HepG2 (cell line): Measurements from ENCODE around the gene BFSP1. TPM values are rescaled to one million over a fixed set of nuclear protein-coding genes. Genes with fewer than 3 reads are reported as not detected.

Experiments
- FOXP1 ChIP-seq, 2 experiments: fragments of 450-650 bp in 1 of 2; IDR thresholded peaks; 2 replicates each; pipeline ENCODE4 v1.6.1; 2017 to 2018; ENCODE audit warnings: antibody characterized with exemption in 1 of 2
- HMGXB3 ChIP-seq: sonication (generic); formaldehyde crosslinking; IDR thresholded peaks from 2 replicates; pipeline ENCODE4 v1.4.0; 2020; ENCODE audit warnings: missing genetic modification reagents, borderline replicate concordance
- HNF1A ChIP-seq, 2 experiments: sonication (generic) in 1 of 2; formaldehyde crosslinking in 1 of 2; IDR thresholded peaks; 2 replicates each; pipeline versions ENCODE4 v1.4.0 to v1.6.1; 2016 to 2020; ENCODE audit warnings: borderline replicate concordance in 1 of 2, low read depth in 1 of 2, mild to moderate bottlenecking in 1 of 2, missing genetic modification reagents in 1 of 2
- PBX2 ChIP-seq: IDR thresholded peaks from 2 replicates; pipeline ENCODE4 v1.6.1; 2016; ENCODE audit warnings: control low read depth
- polyA plus RNA-seq, 8 experiments: library from polyadenylated mRNA; depleted of rRNA in 3 of 8; stranded (reverse) in 7 of 8; unstranded in 1 of 8; fragments of >200 nt; fragmentation: Illumina TruSeq in 4 of 8; extraction: Trizol in 4 of 8; gene quantifications; 2 replicates each; pipeline versions ENCODE4 v1.2.1 to v1.2.3, GENCODE V29; 2011 to 2016; ENCODE audit warnings: low read depth in 4 of 8, missing spikeins in 1 of 8, mixed read lengths in 1 of 8; ENCODE audit not compliant: insufficient read depth in 1 of 8
- total RNA-seq, 5 experiments: library from RNA; depleted of rRNA; stranded (reverse); fragments of >200 nt; fragmentation: Illumina TruSeq; extraction: Trizol; gene quantifications; 2 replicates each; pipeline ENCODE4 v1.2.3, GENCODE V29; 2016; ENCODE audit warnings: low read depth in 1 of 5

BFSP1 gene
- total and polyA plus RNA-seq, 2 of the 13 experiments (the other 11 are each of a cell fraction or from before 2014, with no cell fraction given), result 0.22 to 0.26 TPM

- TF ChIP-seq HMGXB3 (CRISPR knock-in tag), result no peak
- no peak for TF ChIP-seq PBX2 (CRISPR knock-in tag)
- TF ChIP-seq HNF1A (IDR thresholded peaks at IDR 0.05; ENCODE audit: low read depth), result peak; percentile 70; the same call in 1 of the 2 replicates
- TF ChIP-seq HNF1A (CRISPR knock-in tag; IDR thresholded peaks at IDR 0.05; ENCODE audit: borderline replicate concordance), result peak; percentile 84; the same call in 1 of the 2 replicates
- TF ChIP-seq FOXP1 (IDR thresholded peaks at IDR 0.05), result no peak
- TF ChIP-seq FOXP1 (CRISPR knock-in tag; IDR thresholded peaks at IDR 0.05), result peak; percentile 61; the same call in 1 of the 2 replicates
These were observed 87.1 kb downstream of the BFSP1 start (continued) for GRCh38 chr20:17444091-17444490.

Other genes starting within 250 kb of the BFSP1 start
- 106 and 164 TPM in 2 replicates for gene DSTN, start 38.7 kb upstream of the BFSP1 start, total RNA-seq (2016; rRNA removed; fragmentation: Illumina TruSeq; extraction: Trizol)
- 21.8 and 27.6 TPM in 2 replicates for gene DSTN, start 38.7 kb upstream of the BFSP1 start, polyA plus RNA-seq (2011; rRNA removed)
- 97.1 and 222 TPM in 2 replicates for gene RRBP1, start 150.9 kb upstream of the BFSP1 start, total RNA-seq (2016; rRNA removed; fragmentation: Illumina TruSeq; extraction: Trizol)
- gene RRBP1, start 150.9 kb upstream of the BFSP1 start, polyA plus RNA-seq (2011; rRNA removed), result 150 and 195 TPM in 2 replicates
- gene BANF2, start 168.6 kb upstream of the BFSP1 start, total RNA-seq (2016; rRNA removed; fragmentation: Illumina TruSeq; extraction: Trizol), result 0.35 TPM in 1 of 2 replicates, not detected in the other
- gene BANF2, start 168.6 kb upstream of the BFSP1 start, polyA plus RNA-seq (2011; rRNA removed), result not detected in 2 replicates